IMR-90 (cell line): Measurements from ENCODE around the gene PRPS1L1. TPM values are rescaled to one million over a fixed set of nuclear protein-coding genes. Genes with fewer than 3 reads are reported as not detected.

ENCODE experiments used
- ATAC-seq: fragments of 200-7000 bp; cut with Tn5 transposase; 2 replicates; pipeline ENCODE4 v1.9.1; 2020; ENCODE audit warnings: low read depth, mild to moderate bottlenecking, moderate library complexity
- BruUV-seq: library from RNA; stranded (reverse); fragments of 400-500 nt; replicated peaks from 2 replicates; lab custom pipeline; 2021; lab: Mats Ljungman, UMichigan
- CTCF ChIA-PET: fragments of 300-600 bp; formaldehyde crosslinking; extraction: SDS; loops from one replicate; lab custom pipeline; 2021; ENCODE audit warnings: antibody characterized with exemption; lab: Yijun Ruan, JAX
- POLR2A ChIA-PET: fragments of 300-600 bp; sonication (Branson Sonifier 250); formaldehyde crosslinking; loops from one replicate; lab custom pipeline; 2022; ENCODE audit warnings: antibody characterized with exemption; ENCODE audit not compliant: unreplicated experiment; lab: Charles Lee
- DNase-seq: peaks from one replicate; pipeline ENCODE4 v3.0.0; 2013
- H2AFZ ChIP-seq: replicated peaks from 2 replicates; pipeline ENCODE3; 2013; ENCODE audit warnings: low read length, mild to moderate bottlenecking; ENCODE audit not compliant: poor library complexity
- H2AK5ac ChIP-seq: 2 replicates; pipeline ENCODE4 v1.6.1; 2013; ENCODE audit warnings: low read depth, low read length, inconsistent platforms
- H2AK9ac ChIP-seq: replicated peaks from 2 replicates; pipeline ENCODE3; 2013; ENCODE audit warnings: mild to moderate bottlenecking, low read depth, low read length, moderate library complexity; ENCODE audit not compliant: poor library complexity
- H2BK120ac ChIP-seq: 2 replicates; pipeline ENCODE4 v1.6.1; 2013; ENCODE audit warnings: low read depth, low read length, inconsistent platforms
- H2BK15ac ChIP-seq: 3 replicates; pipeline ENCODE4 v1.6.1; 2013; ENCODE audit warnings: low read depth, low read length, inconsistent platforms
- H2BK20ac ChIP-seq: 2 replicates; pipeline ENCODE4 v1.6.1; 2013; ENCODE audit warnings: low read depth, mild to moderate bottlenecking, inconsistent platforms, low read length, moderate library complexity
- H2BK5ac ChIP-seq: 2 replicates; pipeline ENCODE4 v1.6.1; 2013; ENCODE audit warnings: mild to moderate bottlenecking, low read depth, low read length, inconsistent platforms; ENCODE audit not compliant: poor library complexity, severe bottlenecking
- H3K14ac ChIP-seq: replicated peaks from 2 replicates; pipeline ENCODE4 v1.6.1; 2013; ENCODE audit warnings: low read depth, low read length, inconsistent platforms
- H3K18ac ChIP-seq: 2 replicates; pipeline ENCODE4 v1.6.1; 2013; ENCODE audit warnings: low read depth, low read length, control low read depth
- H3K23ac ChIP-seq: 2 replicates; pipeline ENCODE4 v1.6.1; 2013; ENCODE audit warnings: low read depth, low read length, inconsistent platforms
- H3K27ac ChIP-seq: 2 replicates; pipeline ENCODE4 v1.5.1; 2013; ENCODE audit warnings: mild to moderate bottlenecking, control low read depth, low read length; ENCODE audit not compliant: insufficient read depth
- H3K27me3 ChIP-seq: 2 replicates; pipeline ENCODE4 v1.6.1; 2013; ENCODE audit warnings: low read length; ENCODE audit not compliant: control insufficient read depth, insufficient read depth
- H3K36me3 ChIP-seq: 2 replicates; pipeline ENCODE4 v1.6.1; 2013; ENCODE audit warnings: low read length, mixed read lengths; ENCODE audit not compliant: control insufficient read depth, insufficient read depth
- H3K4ac ChIP-seq: 2 replicates; pipeline ENCODE4 v1.6.1; 2013; ENCODE audit warnings: low read depth, low read length, inconsistent platforms
- H3K4me1 ChIP-seq: 2 replicates; pipeline ENCODE4 v1.6.1; 2013; ENCODE audit warnings: low read length, mixed read lengths; ENCODE audit not compliant: control insufficient read depth, insufficient read depth
- H3K4me2 ChIP-seq: 2 replicates; pipeline ENCODE4 v1.6.1; 2013; ENCODE audit warnings: low read depth, mild to moderate bottlenecking, control low read depth, low read length, moderate library complexity
- H3K4me3 ChIP-seq: 2 replicates; pipeline ENCODE4 v1.5.1; 2013; ENCODE audit warnings: low read depth, mild to moderate bottlenecking, control low read depth, low read length, moderate library complexity; ENCODE audit not compliant: insufficient read depth
- H3K56ac ChIP-seq: 2 replicates; pipeline ENCODE4 v1.6.1; 2013; ENCODE audit warnings: low read length, inconsistent platforms; ENCODE audit not compliant: insufficient read depth; ENCODE audit errors: extremely low read depth
- H3K79me1 ChIP-seq, 2 experiments: 2 replicates each; pipeline ENCODE4 v1.6.1; 2013; ENCODE audit warnings: low read length in 2 of 2, inconsistent platforms in 1 of 2, low read depth in 1 of 2
- H3K9ac ChIP-seq: 2 replicates; pipeline ENCODE4 v1.6.1; 2013; ENCODE audit warnings: low read depth, low read length, control low read depth
- H3K9me1 ChIP-seq: 2 replicates; pipeline ENCODE4 v1.6.1; 2013; ENCODE audit warnings: low read length, inconsistent platforms; ENCODE audit not compliant: insufficient read depth
- H3K9me3 ChIP-seq: 2 replicates; pipeline ENCODE4 v1.6.1; 2013; ENCODE audit warnings: low read length; ENCODE audit not compliant: control insufficient read depth, insufficient read depth
- H4K20me1 ChIP-seq: 2 replicates; pipeline ENCODE4 v1.6.1; 2013; ENCODE audit warnings: low read length, inconsistent platforms; ENCODE audit not compliant: insufficient read depth
- H4K5ac ChIP-seq: 2 replicates; pipeline ENCODE4 v1.6.1; 2013; ENCODE audit warnings: mild to moderate bottlenecking, low read depth, low read length, control low read depth
- H4K8ac ChIP-seq, 2 experiments: 2 replicates each; pipeline ENCODE4 v1.6.1; 2013; ENCODE audit warnings: low read depth in 2 of 2, low read length in 2 of 2, control low read depth in 1 of 2, inconsistent platforms in 1 of 2
- H4K91ac ChIP-seq: 2 replicates; pipeline ENCODE4 v1.6.1; 2013; ENCODE audit warnings: low read depth, low read length, inconsistent platforms; ENCODE audit not compliant: insufficient read depth
- BHLHE40 ChIP-seq: fragments of 150-350 bp; IDR thresholded peaks from 2 replicates; pipeline ENCODE4 v1.6.1; 2016; ENCODE audit warnings: mild to moderate bottlenecking, low read depth, low read length
- CEBPB ChIP-seq: IDR thresholded peaks from 2 replicates; pipeline ENCODE4 v1.6.1; 2012; ENCODE audit warnings: low read depth, low read length, improper control_type of control experiment
- CHD1 ChIP-seq: IDR thresholded peaks from 2 replicates; pipeline ENCODE4 v1.6.1; 2012; ENCODE audit warnings: low read depth, low read length, improper control_type of control experiment
- FOS ChIP-seq: fragments of 150-350 bp; IDR thresholded peaks from 2 replicates; pipeline ENCODE4 v1.6.1; 2016; ENCODE audit warnings: low read depth, low read length
- MAFK ChIP-seq: IDR thresholded peaks from 2 replicates; pipeline ENCODE4 v1.6.1; 2012; ENCODE audit warnings: low read depth, low read length, improper control_type of control experiment
- MAZ ChIP-seq: IDR thresholded peaks from 2 replicates; pipeline ENCODE4 v1.6.1; 2012; ENCODE audit warnings: low read depth, mild to moderate bottlenecking, low read length, improper control_type of control experiment, moderate library complexity, borderline replicate concordance
- MXI1 ChIP-seq: IDR thresholded peaks from 2 replicates; pipeline ENCODE4 v1.6.1; 2012; ENCODE audit warnings: low read depth, mild to moderate bottlenecking, low read length, moderate library complexity, borderline replicate concordance
- NFE2L2 ChIP-seq: fragments of 150-350 bp; IDR thresholded peaks from 2 replicates; pipeline ENCODE4 v1.6.1; 2016; ENCODE audit warnings: low read depth, mild to moderate bottlenecking, low read length
- POLR2A ChIP-seq: IDR thresholded peaks from 2 replicates; pipeline ENCODE4 v1.6.1; 2012; ENCODE audit warnings: mild to moderate bottlenecking, low read depth, low read length
- RAD21 ChIP-seq: IDR thresholded peaks from 2 replicates; pipeline ENCODE4 v1.6.1; 2012; ENCODE audit warnings: low read length, improper control_type of control experiment
- RCOR1 ChIP-seq: IDR thresholded peaks from 2 replicates; pipeline ENCODE4 v1.6.1; 2012; ENCODE audit warnings: mild to moderate bottlenecking, low read length, improper control_type of control experiment; ENCODE audit not compliant: insufficient replicate concordance
- RFX5 ChIP-seq: IDR thresholded peaks from 2 replicates; pipeline ENCODE4 v1.8.0; 2012; ENCODE audit warnings: low read depth, mild to moderate bottlenecking, low read length, moderate library complexity
- SMC3 ChIP-seq: fragments of 150-350 bp; IDR thresholded peaks from 2 replicates; pipeline ENCODE4 v1.6.1; 2016; ENCODE audit warnings: low read depth, mild to moderate bottlenecking, antibody characterized with exemption, low read length, moderate library complexity
- WGBS, 2 experiments: methylation state at CpG; one replicate each; pipeline versions ENCODE4 v1.1.5 to v1.1.7; 2013; ENCODE audit warnings: missing lambda C conversion rate in 2 of 2; ENCODE audit not compliant: insufficient read length in 1 of 2; ENCODE audit errors: extremely low coverage in 2 of 2; 5-methylcytosine and 5-hydroxymethylcytosine counted together
- dilution Hi-C: fragments of 300-500 bp; cut with HindIII; formaldehyde crosslinking; loops from one replicate; pipeline ENCODE4 v1.14.3; 2018; ENCODE audit warnings: low sequenced_read_pairs; ENCODE audit not compliant: unreplicated experiment
- in situ Hi-C: fragments of 300-500 bp; cut with MboI; formaldehyde crosslinking; loops from 3 replicates; pipeline ENCODE4 v1.14.3; 2019; ENCODE audit warnings: low sequenced_read_pairs, inconsistent platforms, mixed read lengths
- intact Hi-C: fragments of 100-400 bp; cut with micrococcal nuclease; formaldehyde crosslinking; loops from 2 replicates; pipeline ENCODE4 v1.10.0; 2022
- polyA plus RNA-seq, 3 experiments: library from polyadenylated mRNA; depleted of rRNA; stranded (reverse); fragments of >200 nt; gene quantifications; 2 replicates each; pipeline ENCODE4 v1.2.3, GENCODE V29; 2012; ENCODE audit warnings: low replicate concordance in 1 of 3
- total RNA-seq: library from RNA; depleted of rRNA; stranded (reverse); fragments of >200 nt; gene quantifications from 2 replicates; pipeline ENCODE4 v1.2.3, GENCODE V29; 2012
- TF ChIP-seq, protein P1 (sequence below): conservative IDR thresholded peaks from 2 replicates; pipeline ENCODE4 v1.5.1; 2012; ENCODE audit warnings: mild to moderate bottlenecking, low read depth, low read length, improper control_type of control experiment
- TF ChIP-seq, protein P2 (sequence below): fragments of 150-350 bp; IDR thresholded peaks from 2 replicates; pipeline ENCODE4 v1.6.1; 2016; ENCODE audit warnings: low read depth, mild to moderate bottlenecking, low read length, moderate library complexity, borderline replicate concordance
- TF ChIP-seq, protein P3 (sequence below): fragments of 150-350 bp; IDR thresholded peaks from 2 replicates; pipeline ENCODE4 v1.6.1; 2017; ENCODE audit warnings: mild to moderate bottlenecking, antibody characterized with exemption, low read length, low read depth

Gene PRPS1L1
- total and polyA plus RNA-seq, 2 of the 4 experiments (the other 2 are of a cell fraction) = not detected

DNA sequence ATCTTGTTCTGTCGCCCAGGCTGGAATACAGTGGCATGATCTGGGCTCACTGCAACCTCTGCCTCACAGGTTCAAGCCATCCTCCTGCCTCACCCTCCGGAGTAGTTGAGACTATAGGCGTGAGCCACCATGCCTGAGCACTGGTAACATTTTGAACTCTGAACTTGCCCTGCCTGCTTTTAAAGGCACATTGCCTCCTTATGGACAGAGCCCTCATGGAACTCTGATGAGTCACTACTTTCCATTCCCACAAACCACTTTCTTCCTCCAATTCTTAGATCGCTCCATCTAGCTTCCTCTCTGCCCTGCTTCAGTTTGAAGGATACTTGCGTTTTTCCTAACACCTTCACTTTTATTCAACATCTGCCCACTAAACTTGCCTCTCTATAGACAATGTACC, 38.1 kb downstream of the PRPS1L1 start:
- Histone ChIP-seq H2BK15ac (no peak overlapping the region), H4K5ac (no peak overlapping the region), H3K4me3 (no peak overlapping the region), H3K36me3 (no peaks in the 10 kb centered on the region), H2BK5ac (no peak overlapping the region), H3K56ac (no peak overlapping the region), H2AK5ac (no peak overlapping the region), H3K79me1 (no peaks in the 10 kb centered on the region), H3K27ac (no peak overlapping the region), H4K20me1 (no peaks in the 10 kb centered on the region), H3K23ac (no peak overlapping the region), H3K4me1 (no peaks in the 10 kb centered on the region; the same call in 1 of the 2 replicates), H3K14ac (no peak overlapping the region), H4K91ac (no peak overlapping the region), H3K9ac (no peak overlapping the region), H3K9me1 (peaks cover 3% of the 10 kb centered on the region; the same call in 1 of the 2 replicates), H2BK20ac (no peak overlapping the region), H2BK120ac (no peak overlapping the region), H4K8ac (no peak overlapping the region), H3K9me3 (no peaks in the 10 kb centered on the region), H2AK9ac (no peak overlapping the region), H3K4me2 (no peak overlapping the region), H3K4ac (no peak overlapping the region), H3K27me3 (no peaks in the 10 kb centered on the region), H2AFZ (no peak overlapping the region), H3K18ac (no peak overlapping the region)
- POLR2A ChIA-PET = no interaction called here
- TF ChIP-seq CHD1 (no peak), MAFK (no peak), POLR2A (no peak), RAD21 (no peak), RFX5 (no peak), RCOR1 (no peak), NFE2L2 (no peak), BHLHE40 (no peak), MAZ (no peak), MXI1 (no peak), FOS (no peak), CEBPB (no peak), SMC3 (no peak)
- TF ChIP-seq, protein P1, sequence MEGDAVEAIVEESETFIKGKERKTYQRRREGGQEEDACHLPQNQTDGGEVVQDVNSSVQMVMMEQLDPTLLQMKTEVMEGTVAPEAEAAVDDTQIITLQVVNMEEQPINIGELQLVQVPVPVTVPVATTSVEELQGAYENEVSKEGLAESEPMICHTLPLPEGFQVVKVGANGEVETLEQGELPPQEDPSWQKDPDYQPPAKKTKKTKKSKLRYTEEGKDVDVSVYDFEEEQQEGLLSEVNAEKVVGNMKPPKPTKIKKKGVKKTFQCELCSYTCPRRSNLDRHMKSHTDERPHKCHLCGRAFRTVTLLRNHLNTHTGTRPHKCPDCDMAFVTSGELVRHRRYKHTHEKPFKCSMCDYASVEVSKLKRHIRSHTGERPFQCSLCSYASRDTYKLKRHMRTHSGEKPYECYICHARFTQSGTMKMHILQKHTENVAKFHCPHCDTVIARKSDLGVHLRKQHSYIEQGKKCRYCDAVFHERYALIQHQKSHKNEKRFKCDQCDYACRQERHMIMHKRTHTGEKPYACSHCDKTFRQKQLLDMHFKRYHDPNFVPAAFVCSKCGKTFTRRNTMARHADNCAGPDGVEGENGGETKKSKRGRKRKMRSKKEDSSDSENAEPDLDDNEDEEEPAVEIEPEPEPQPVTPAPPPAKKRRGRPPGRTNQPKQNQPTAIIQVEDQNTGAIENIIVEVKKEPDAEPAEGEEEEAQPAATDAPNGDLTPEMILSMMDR = no peak
- TF ChIP-seq, protein P2, sequence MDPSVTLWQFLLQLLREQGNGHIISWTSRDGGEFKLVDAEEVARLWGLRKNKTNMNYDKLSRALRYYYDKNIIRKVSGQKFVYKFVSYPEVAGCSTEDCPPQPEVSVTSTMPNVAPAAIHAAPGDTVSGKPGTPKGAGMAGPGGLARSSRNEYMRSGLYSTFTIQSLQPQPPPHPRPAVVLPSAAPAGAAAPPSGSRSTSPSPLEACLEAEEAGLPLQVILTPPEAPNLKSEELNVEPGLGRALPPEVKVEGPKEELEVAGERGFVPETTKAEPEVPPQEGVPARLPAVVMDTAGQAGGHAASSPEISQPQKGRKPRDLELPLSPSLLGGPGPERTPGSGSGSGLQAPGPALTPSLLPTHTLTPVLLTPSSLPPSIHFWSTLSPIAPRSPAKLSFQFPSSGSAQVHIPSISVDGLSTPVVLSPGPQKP = no peak
- TF ChIP-seq, protein P3, sequence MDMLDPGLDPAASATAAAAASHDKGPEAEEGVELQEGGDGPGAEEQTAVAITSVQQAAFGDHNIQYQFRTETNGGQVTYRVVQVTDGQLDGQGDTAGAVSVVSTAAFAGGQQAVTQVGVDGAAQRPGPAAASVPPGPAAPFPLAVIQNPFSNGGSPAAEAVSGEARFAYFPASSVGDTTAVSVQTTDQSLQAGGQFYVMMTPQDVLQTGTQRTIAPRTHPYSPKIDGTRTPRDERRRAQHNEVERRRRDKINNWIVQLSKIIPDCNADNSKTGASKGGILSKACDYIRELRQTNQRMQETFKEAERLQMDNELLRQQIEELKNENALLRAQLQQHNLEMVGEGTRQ = no peak
- no TSS peak for BruUV-seq
- CTCF ChIA-PET = no interaction called here
- in situ Hi-C loops = no loop called here
- ATAC-seq (no peak), DNase-seq (peak; percentile 31)
- WGBS, 2 experiments = 76% methylated on average over 3 of the region's 5 CpGs; no CpG with 5 or more reads in 1 of the 2 experiments
- intact Hi-C loops = no loop called here
- dilution Hi-C loops = no loop called here
